HG03565 (cell line): ENCODE results near the gene ASB18.
"Not testable (repeated sequence)": the region's sequence is repeated elsewhere in the genome, so short reads cannot be mapped to it uniquely, and the experiment has no call there.

ENCODE experiments used
- ATAC-seq: cut with Tn5 transposase; IDR thresholded peaks from one replicate; pipeline ENCODE4 v1.9.1; 2021; ENCODE audit warnings: mild to moderate bottlenecking, moderate library complexity; ENCODE audit not compliant: unreplicated experiment

Gene ASB18

DNA sequence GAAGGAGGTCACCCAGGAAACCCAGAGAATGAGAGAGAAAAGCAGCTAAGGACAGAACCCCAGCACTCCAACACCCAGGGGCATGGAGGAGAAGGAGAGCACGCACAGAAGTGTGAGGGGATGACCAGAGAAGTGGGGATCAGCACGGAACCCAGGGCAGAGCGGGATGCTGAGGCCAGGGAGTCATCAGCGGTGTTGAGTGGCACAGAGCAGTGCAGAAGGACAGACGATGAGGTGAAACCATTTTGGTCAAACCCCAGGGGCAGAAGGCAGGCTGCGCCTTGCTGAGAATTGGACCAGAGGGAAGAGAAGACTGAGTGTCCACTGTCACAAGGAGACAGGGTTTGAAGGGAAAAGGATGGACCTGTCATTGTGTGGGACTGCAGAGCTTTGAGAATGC, 23.4 kb upstream of the ASB18 start:
- no peak for ATAC-seq

DNA sequence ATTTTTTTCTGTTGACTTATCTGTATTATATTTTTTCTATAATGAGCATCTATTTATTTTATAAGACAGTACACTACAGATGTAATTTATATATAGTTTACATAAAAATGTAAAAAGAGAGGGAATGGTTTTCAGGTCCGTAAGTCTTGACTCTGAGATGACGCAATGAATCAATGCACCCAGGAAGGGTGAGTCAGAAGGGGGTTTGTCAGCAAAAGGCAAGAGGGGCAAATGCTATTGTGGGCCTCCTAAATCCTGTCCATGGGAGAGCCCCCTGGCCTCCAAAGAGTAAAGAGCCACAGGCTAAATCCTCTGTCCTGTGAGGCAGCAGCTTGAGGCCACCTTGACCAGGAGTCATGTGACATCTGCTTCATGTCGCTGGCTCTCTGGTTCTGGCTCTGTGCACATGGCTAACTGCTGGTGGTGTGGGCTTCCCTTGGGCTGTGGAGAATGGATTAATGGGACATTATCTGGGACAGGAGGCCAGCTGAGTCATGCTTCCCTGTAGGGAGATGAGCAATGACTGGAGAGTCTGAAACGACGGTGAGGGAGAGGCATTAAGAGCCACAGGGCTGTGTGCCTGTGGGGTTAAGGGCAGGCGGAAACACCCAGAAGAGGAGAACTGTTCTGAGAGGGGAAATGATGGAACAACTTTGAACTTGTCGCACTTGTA, 22.8 kb upstream of the ASB18 start:
- no peak for ATAC-seq

DNA sequence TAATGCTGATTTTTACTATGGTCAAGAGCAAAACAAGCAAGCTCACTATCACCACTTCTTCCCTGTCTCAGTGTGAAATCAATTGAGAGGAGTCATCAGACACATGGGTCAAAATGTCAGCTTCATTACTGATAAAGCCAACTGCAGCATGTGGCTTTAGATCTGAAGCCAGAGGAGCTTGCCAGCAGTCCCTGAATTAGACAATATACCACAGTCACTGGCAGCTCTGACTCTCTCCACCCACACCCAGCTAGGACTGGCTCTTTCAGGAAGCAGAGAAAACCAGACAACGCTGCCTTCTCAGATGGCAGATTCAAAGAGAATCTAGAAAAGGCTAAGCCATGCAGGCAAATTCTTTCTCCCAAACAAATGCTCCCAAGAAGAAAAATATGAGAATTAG, 20.0 kb upstream of the ASB18 start:
- no peak for ATAC-seq

DNA sequence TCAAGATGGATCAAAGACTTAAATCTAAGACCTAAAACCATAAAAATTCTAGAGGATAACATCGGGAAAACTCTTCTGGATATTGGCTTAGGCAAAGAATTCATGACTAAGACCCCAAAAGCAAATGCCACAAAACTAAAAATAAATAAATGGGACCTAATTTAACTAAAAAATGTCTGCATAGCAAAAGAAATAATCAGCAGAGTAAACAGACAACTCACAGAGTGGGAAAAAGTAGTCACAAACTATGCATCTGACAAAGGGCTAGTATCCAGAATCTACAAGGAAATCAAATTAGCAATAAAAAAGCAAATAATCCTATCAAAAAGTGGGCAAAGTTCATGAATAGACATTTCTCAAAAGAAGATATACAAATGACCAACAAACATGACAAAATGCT, 18.2 kb upstream of the ASB18 start:
- no peak for ATAC-seq

DNA sequence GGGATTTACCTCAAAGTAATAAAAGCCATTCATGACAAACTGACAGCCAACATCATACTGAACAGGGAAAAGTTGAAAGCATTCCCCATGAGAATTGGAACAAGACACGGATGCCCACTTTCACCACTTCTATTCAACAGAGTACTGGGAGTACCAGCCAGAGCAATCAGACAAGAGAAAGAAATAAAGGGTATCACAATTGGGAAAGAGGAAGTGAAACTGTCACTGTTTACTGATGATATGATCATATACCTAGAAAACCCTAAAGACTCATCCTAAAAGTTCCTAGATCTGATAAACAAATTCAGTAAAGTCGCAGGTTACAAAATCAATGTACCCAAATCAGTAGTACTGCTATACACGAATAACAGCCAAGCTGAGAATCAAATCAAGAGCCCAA, 17.2 kb upstream of the ASB18 start:
- ATAC-seq: no peak

DNA sequence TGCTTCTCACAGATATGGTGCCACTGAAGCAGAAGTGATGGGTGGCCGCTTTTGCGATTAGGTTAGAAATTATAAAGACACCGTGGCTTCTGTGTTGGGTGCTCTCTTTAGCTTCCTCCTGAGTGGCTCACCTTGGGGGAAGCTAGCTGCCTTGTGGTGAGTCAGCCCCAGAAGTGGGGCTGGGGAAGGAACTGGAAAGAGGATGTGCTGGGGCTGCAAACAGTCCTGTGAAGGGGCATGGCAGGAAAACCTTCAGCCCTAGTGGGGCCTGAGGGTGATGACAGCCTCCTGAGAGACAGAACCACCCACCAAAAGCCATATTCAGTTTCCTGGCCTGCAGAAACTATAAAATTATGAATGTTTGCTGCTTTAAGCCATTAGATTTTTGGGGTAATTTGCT, 8.9 kb upstream of the ASB18 start:
- ATAC-seq: no peak

DNA sequence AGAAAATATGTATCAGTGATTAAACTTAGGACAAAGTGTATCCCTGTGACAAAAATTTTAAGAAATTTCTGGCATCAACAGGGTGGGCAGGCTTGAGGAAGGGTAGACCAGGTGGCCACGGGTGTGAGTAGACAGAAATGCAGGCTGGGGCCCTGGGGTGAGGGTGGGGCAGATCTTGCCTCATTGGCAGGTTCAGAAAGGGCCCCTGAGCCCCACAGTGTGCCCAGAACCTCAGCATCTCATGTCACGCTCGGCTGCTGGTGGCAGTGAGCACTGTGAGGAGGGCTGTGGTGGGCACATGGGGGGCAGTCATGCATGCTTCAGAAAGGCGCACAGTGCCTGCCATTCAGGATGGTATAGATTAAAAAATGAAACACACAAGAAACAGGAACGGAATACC, 7.6 kb upstream of the ASB18 start:
- no peak for ATAC-seq

DNA sequence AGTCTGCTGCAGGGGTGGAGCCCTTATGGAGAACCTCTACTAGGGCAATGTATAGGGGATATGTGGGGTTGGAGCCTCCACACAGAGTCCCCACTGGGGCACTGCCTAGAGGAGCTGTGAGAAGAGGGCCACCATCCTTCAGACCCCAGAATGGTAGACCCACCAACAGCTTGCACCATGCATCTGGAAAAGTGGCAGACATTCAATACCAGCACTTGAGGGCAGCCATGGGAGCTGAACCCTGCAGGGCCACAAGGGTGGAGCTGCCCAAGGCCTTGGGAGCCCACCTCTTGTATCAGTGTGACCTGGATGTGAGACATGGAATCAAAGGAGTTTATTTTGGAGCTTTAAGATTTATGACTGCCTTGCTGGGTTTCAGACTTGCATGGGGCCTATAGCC, 5.7 kb upstream of the ASB18 start:
- ATAC-seq: not testable (repeated sequence)

DNA sequence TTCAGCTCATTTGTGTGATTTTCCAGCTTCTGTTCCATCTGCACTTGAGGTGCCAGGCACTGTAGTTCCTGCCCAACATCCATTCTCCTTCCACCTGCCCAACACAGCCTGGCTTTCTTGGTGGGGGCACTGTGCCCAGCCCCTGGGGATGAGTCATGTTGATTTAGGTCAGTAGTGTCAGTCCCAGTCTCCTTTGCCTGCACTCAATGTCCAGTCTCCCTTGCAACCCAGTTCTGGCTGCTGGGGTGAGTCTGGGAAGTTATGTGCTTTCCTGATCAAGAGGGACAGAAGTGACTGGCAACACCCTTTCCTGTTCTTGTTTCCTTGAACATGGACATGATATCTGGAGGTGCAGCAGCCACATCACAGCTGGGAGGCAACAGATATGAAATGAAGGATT, 1.5 kb upstream of the ASB18 start:
- no peak for ATAC-seq

DNA sequence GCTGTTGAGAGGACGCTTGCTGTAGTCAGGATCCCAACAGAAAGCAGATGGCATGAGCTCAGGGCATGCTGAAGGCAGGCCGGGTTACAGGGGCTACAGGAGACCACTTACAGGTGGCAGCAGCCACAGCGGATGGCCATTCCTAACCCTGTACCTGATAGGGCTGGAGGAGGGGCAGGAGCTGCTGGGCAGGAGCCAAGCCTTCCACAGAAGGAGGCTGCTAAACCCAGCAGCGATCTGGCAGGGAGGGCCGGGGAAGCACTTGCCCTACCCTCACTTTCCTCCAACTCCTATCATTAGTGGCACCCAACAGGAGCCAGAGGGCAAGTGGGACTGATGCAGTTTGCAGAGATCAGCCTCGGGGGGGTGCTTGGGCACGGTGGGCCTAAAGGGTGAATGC, 2.0 kb downstream of the ASB18 start:
- ATAC-seq: no peak

DNA sequence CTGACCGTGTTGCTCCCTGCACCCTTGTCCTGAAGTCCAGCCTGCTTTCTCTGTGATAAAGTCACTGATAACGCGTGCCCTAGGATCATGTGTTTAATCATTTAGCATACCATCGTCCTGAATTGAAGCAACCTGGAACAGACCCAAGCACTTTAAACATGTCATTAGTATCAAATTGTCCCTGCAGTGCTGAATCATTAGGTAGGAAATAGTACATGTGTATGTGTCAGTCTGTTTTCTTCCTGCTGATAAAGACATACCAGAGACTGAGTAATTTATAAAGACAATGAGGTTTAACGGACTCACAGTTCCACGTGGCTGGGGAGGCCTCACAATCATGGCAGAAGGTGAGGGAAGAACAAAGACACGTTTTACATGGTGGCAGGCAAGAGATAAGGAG, 2.8 kb downstream of the ASB18 start:
- no peak for ATAC-seq

DNA sequence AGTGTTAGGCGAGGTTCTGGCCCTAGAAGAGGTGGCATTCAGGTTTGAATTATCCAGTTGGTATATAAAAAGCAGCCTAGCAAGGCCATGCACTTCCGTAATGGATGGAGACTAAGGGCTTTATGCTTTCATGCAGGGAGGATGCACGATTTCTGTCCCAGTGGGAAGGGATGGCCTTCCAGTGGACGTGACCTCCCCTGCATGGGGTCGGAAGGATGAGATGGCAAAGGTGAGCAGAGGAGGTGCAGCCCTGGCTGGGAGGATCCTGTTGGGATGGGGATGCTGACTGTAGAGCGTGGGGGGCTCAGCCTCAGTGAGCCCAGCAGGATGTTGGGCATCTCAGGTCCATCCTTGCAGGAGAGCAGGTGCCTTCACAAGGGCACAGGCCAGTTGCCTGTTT, 4.8 kb downstream of the ASB18 start:
- no peak for ATAC-seq

DNA sequence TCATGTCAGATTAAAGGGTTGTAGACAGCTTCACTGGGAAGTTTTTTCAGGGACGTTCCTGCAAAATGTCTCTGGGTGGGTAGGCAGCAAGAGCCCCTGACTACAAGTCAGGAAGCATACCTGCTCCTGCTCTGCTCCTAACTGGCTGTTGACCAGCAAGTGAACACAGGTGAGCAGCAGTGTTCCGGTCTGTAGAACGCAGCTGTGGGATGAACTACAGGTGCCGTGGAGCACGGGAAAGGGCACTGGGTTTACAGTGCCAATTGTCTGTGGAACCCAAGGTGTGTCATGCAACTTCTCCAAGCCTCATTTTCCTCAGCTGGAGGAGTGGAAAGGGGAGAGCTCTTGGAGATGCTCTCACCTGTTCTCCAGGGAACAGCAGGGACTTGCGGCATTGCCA, 6.6 kb downstream of the ASB18 start:
- ATAC-seq: no peak

DNA sequence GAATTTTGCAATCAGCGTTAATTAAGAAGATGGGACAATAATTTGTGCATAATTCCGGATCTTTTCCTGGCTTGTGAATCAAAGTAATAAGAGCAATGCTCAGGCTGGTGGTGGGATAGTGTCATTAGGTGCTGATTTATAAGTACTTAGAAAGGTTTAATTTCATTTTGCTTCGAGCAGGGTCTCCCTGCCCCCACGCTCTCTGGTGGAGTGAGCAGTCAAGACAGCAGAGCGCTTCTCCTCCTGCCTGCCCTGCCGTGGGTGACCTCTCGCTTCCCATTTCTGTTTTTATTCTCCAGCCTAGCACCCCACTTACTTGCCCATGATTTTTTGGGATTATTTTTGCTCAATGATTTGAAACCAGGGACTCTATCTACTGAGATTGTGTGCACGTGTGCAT, 7.1 kb downstream of the ASB18 start:
- no peak for ATAC-seq

DNA sequence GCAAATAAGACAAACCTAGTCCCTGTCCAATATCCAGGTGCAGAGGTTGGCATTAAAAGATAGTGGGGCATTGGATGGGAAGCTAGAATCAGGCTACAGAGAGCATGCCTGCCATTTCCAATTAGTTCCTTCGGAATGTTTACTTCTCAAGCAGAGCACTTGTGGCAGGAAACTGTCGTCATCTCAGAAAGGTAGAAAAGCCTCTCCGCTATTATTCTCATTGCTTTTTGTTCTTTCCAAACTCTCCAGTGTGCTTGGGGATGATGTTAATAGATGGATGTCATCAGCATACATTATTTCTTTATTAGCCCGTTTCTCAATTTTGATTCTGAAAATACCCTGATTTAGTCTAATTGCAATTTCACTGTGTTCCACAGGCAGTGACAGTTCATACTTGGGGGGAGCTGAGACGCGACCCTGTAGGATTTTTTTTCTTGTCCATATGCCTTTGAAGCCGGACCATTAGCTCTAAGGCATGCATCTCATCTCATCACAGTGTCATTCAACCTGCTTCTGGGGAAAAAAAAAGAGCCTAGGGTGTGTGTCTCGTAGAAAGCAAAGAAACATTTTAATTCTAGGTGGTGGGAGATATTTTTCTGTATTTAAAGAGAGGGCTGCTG, 7.7 kb downstream of the ASB18 start:
- ATAC-seq: no peak

DNA sequence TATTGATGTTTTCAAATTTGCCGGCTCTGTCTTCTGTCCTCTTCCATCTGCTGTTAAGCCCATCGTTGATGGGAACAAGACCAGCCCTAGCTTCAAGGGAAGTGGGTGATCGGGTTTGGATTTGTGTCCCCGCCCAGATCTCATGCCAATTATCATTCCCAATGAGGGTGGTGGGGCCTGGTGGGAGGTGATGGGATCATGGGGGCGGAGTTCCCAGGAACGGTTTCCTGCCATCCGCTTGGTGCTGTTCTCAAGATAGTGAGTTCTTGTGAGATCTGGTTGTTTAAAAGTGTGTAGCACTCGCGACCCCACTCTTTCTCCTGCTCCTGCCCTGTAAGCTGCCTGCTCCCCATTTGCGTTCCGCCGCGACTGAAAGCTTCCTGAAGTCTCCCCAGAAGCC, 9.5 kb downstream of the ASB18 start:
- ATAC-seq: no peak

DNA sequence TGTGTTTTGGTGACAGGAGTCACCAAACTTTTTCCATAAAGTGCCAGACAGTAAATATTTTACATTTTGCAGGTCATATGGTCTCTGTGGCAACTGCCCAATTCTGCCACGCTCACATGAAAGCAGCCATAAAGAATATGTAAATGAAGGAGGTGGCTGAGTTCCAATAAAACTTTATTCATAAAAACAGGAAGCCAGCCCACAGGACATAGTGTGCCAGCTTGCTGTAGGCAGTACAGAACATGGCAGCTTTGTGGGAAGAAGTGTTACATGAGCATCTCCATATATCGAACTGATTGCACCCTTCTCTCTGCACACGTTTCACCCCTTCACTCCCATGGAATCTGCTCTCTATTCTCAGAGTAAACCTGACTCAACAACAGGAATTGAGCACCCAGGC, 10.2 kb downstream of the ASB18 start:
- ATAC-seq: no peak

DNA sequence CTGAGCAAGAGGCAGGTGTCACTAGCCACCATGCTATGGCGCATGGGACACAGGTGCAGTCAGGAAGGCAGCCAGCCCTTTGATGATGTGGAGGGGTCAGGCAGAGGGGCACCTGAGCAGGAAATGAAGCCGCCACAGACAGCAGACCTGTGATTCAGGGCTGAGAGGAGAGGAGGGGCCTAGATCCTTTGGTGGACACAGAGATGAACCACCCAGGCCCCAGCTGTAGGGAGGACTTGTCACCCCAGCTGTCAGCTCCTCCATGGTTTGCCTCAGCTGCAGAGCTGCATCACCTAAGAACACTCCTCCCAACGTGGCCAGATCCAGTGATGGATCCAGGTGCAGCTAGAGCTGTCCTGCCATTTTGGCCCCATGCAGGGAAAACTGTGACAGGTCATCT, 11.6 kb downstream of the ASB18 start:
- ATAC-seq: no peak

DNA sequence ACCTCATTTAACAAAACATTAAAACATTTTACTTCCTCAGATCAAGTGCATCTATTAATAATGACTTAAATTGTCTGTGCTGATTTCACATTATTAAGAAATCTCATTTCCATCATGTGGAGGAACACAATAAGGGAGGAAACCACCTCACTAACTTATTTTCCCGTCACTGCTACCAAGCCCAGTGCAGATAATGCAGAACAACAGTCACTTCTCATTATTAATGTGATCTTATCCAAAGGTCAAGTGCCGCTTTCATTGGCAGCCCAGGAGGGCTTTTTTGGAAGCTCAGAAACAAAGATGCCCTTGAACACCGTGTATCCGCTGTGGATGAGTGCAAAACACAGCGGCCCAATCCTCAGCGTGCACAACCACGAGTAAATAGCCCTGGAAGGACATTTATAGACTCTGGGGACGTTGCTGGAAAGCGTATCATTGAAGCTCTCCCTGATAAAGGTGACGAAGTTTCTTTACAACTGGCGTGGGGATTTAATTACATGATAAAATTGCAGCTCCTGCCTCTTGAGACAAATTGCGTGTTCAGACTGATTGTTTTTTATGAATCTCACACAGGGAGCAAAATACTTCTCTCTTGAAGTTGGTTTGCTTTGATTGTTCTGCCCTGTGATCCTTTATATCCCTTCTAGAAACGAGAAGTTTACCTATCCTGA, 13.2 kb downstream of the ASB18 start:
- ATAC-seq: no peak

DNA sequence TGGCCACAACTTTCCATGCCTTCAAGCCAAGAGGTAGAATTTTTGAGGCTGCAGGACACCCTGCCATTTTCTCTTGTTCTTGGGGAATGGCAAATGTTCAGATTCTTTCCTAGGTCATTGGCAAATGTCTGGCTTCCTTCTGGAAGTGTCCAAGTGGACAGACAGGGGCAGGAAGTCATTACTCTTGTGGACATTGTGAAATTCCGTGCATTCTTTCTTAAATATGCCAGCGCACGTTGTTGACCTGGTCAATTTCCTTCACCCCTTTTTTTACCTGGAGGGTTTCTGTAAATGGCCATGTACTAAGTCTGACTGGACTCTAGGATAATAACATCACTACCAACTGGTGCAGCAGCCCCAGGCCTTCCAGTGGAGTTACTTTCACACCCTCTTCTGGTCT, 13.9 kb downstream of the ASB18 start:
- ATAC-seq: no peak

DNA sequence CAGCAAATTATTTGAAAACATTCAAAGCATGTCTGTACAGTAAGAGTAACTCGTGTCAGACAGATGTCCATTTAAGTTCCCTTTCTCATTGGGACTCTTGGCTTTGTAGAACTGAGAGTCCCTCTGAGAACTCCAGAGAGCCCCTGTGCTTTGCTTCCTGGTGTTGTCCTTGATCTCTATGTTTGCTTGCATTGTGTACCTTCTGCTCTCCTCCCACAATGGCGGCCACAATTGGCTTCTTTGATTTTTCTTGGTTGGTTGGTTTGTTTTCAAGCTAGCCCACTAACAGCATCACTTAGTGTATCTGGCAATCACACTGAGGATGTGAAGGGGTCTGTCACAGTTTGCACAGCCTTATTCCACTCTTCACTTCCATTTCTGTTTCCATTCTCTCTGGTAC, 15.1 kb downstream of the ASB18 start:
- no peak for ATAC-seq

DNA sequence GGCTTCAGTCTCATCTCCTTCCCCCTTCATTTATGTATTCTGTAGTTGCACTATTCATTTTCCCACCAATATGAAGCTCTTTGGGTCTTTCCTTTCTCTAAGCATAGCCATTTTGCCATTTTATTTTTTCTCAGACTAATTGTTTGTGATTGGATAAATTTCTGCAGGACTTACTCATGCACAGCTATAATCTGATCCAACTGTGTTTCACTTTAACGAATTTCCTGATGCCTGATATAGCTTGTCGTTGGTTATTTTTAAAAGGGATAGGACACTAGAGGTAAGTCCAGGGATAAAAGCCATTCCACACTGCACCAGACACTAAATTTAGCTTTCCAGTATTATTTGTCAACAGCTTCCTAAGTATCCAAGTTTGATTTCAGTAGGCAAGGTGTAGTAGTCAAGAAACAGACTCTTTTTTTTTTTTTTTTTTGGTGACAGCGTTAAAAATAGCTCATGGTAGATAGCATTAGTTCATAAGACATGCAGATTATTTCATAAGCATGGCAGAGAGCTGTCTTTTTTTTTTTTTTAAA, 17.4 kb downstream of the ASB18 start:
- no peak for ATAC-seq
